ENCODE data around the gene MIS18BP1. TPM values are rescaled to one million over a fixed set of nuclear protein-coding genes. Genes with fewer than 3 reads are reported as not detected.

MIS18BP1 gene
- total and polyA plus RNA-seq, 2 experiments from 2014 or later, result 109 to 216 TPM

DNA sequence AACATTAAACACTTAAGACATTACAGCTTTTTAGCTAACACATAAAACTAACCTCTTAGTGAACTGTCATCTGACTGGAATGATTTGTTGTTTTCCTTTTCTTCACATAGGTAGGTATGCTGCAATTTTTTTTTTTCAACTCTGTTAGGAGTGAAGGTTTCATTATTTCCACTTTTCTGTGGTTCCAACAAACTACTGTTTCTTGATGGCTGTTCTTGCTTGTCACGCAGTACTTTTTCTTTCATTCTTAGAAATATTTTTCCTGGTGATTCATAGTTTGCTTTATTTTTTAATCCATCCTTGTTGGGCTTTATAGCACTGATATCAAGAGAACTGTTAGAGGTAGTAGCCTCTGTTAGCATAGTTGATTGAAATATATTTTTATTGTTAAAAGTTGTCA lies 6.3 kb downstream of the MIS18BP1 start (continued):
- TF ChIP-seq, protein P1, sequence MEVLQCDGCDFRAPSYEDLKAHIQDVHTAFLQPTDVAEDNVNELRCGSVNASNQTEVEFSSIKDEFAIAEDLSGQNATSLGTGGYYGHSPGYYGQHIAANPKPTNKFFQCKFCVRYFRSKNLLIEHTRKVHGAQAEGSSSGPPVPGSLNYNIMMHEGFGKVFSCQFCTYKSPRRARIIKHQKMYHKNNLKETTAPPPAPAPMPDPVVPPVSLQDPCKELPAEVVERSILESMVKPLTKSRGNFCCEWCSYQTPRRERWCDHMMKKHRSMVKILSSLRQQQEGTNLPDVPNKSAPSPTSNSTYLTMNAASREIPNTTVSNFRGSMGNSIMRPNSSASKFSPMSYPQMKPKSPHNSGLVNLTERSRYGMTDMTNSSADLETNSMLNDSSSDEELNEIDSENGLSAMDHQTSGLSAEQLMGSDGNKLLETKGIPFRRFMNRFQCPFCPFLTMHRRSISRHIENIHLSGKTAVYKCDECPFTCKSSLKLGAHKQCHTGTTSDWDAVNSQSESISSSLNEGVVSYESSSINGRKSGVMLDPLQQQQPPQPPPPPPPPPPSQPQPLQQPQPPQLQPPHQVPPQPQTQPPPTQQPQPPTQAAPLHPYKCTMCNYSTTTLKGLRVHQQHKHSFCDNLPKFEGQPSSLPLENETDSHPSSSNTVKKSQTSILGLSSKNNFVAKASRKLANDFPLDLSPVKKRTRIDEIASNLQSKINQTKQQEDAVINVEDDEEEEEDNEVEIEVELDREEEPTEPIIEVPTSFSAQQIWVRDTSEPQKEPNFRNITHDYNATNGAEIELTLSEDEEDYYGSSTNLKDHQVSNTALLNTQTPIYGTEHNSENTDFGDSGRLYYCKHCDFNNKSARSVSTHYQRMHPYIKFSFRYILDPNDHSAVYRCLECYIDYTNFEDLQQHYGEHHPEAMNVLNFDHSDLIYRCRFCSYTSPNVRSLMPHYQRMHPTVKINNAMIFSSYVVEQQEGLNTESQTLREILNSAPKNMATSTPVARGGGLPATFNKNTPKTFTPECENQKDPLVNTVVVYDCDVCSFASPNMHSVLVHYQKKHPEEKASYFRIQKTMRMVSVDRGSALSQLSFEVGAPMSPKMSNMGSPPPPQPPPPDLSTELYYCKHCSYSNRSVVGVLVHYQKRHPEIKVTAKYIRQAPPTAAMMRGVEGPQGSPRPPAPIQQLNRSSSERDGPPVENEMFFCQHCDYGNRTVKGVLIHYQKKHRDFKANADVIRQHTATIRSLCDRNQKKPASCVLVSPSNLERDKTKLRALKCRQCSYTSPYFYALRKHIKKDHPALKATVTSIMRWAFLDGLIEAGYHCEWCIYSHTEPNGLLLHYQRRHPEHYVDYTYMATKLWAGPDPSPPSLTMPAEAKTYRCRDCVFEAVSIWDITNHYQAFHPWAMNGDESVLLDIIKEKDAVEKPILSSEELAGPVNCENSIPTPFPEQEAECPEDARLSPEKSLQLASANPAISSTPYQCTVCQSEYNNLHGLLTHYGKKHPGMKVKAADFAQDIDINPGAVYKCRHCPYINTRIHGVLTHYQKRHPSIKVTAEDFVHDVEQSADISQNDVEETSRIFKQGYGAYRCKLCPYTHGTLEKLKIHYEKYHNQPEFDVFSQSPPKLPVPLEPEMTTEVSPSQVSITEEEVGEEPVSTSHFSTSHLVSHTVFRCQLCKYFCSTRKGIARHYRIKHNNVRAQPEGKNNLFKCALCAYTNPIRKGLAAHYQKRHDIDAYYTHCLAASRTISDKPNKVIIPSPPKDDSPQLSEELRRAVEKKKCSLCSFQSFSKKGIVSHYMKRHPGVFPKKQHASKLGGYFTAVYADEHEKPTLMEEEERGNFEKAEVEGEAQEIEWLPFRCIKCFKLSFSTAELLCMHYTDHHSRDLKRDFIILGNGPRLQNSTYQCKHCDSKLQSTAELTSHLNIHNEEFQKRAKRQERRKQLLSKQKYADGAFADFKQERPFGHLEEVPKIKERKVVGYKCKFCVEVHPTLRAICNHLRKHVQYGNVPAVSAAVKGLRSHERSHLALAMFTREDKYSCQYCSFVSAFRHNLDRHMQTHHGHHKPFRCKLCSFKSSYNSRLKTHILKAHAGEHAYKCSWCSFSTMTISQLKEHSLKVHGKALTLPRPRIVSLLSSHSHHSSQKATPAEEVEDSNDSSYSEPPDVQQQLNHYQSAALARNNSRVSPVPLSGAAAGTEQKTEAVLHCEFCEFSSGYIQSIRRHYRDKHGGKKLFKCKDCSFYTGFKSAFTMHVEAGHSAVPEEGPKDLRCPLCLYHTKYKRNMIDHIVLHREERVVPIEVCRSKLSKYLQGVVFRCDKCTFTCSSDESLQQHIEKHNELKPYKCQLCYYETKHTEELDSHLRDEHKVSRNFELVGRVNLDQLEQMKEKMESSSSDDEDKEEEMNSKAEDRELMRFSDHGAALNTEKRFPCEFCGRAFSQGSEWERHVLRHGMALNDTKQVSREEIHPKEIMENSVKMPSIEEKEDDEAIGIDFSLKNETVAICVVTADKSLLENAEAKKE (CRISPR knock-in tag; IDR thresholded peaks at IDR 0.05), result no peak
- TF ChIP-seq JUNB (IDR thresholded peaks at IDR 0.05; ENCODE audit: unreplicated experiment), result no peak

DNA sequence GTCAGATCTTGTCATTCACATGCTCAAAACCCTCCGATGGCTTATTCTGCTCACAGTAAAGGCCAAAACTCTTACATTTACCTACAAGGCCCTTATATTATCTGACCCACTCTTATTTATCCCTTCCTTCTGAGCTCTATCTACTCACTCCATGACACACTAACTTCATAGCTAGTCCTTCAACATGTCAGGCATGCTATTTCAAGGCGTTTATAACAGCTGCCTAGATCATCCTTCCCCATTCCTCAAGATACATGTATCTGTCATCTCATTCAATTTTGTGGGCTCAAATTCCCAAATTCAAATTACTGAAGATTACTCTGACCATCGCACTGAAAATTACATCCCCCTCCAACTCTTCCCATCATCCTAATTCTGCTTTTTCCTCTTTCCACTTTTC lies 6.9 kb downstream of the MIS18BP1 start:
- peaks cover 100% of the 10 kb centered on the region for H3K79me2 ChIP-seq (replicated peaks; ENCODE audit: insufficient read depth)
- no peaks in the 10 kb centered on the region for H3F3A ChIP-seq (replicated peaks; ENCODE audit: low read depth)
- H3K9me2 ChIP-seq (ENCODE audit: insufficient read depth), result no peaks in the 10 kb centered on the region
- DNase-seq (ENCODE audit: low spot score) (no peak), ATAC-seq (no peak)
- no peaks in the 10 kb centered on the region for H3K27me3 Mint-ChIP-seq (ENCODE audit: insufficient read depth, low read depth, poor library complexity)
- H3K36me3 Mint-ChIP-seq (ENCODE audit: low read depth), result peaks cover 7% of the 10 kb centered on the region; the same call in 2 of the 3 replicates
- H3K4me1 ChIP-seq (ENCODE audit: insufficient read depth), result peaks cover 4% of the 10 kb centered on the region
- H2AFZ ChIP-seq, result no peak overlapping the region
- H3K9me3 Mint-ChIP-seq, result no peaks in the 10 kb centered on the region
- H3K4me3 Mint-ChIP-seq, result no peak overlapping the region
- no peak overlapping the region for H3K4me2 ChIP-seq
- H3K4me3 ChIP-seq, result no peak overlapping the region
- H3K27ac Mint-ChIP-seq, result no peak overlapping the region
- H4K20me1 ChIP-seq (replicated peaks; ENCODE audit: insufficient read depth), result peaks cover 58% of the 10 kb centered on the region
- H3K27me3 ChIP-seq (ENCODE audit: insufficient read depth), result no peaks in the 10 kb centered on the region
- no peak overlapping the region for H3K27ac ChIP-seq (ENCODE audit: low read depth)
- peaks cover 7% of the 10 kb centered on the region; the same call in 1 of the 3 replicates for H3K4me1 Mint-ChIP-seq
- H3K36me3 ChIP-seq (ENCODE audit: insufficient read depth), result peaks cover 13% of the 10 kb centered on the region; the same call in 1 of the 2 replicates
- TF ChIP-seq EZH2 (IDR thresholded peaks at IDR 0.05; ENCODE audit: low read depth, unreplicated experiment), result no peak
- TF ChIP-seq ZNF331 (CRISPR knock-in tag; IDR thresholded peaks at IDR 0.05; ENCODE audit: low read depth), result no peak
- TF ChIP-seq, protein P2, sequence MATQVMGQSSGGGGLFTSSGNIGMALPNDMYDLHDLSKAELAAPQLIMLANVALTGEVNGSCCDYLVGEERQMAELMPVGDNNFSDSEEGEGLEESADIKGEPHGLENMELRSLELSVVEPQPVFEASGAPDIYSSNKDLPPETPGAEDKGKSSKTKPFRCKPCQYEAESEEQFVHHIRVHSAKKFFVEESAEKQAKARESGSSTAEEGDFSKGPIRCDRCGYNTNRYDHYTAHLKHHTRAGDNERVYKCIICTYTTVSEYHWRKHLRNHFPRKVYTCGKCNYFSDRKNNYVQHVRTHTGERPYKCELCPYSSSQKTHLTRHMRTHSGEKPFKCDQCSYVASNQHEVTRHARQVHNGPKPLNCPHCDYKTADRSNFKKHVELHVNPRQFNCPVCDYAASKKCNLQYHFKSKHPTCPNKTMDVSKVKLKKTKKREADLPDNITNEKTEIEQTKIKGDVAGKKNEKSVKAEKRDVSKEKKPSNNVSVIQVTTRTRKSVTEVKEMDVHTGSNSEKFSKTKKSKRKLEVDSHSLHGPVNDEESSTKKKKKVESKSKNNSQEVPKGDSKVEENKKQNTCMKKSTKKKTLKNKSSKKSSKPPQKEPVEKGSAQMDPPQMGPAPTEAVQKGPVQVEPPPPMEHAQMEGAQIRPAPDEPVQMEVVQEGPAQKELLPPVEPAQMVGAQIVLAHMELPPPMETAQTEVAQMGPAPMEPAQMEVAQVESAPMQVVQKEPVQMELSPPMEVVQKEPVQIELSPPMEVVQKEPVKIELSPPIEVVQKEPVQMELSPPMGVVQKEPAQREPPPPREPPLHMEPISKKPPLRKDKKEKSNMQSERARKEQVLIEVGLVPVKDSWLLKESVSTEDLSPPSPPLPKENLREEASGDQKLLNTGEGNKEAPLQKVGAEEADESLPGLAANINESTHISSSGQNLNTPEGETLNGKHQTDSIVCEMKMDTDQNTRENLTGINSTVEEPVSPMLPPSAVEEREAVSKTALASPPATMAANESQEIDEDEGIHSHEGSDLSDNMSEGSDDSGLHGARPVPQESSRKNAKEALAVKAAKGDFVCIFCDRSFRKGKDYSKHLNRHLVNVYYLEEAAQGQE (IDR thresholded peaks at IDR 0.05; ENCODE audit: unreplicated experiment), result no peak
- TF ChIP-seq CREB1 (CRISPR knock-in tag; IDR thresholded peaks at IDR 0.05; ENCODE audit: low read depth), result no peak
- TF ChIP-seq EZH2phosphoT487 (IDR thresholded peaks at IDR 0.05; ENCODE audit: unreplicated experiment), result no peak
- TF ChIP-seq, protein P3, sequence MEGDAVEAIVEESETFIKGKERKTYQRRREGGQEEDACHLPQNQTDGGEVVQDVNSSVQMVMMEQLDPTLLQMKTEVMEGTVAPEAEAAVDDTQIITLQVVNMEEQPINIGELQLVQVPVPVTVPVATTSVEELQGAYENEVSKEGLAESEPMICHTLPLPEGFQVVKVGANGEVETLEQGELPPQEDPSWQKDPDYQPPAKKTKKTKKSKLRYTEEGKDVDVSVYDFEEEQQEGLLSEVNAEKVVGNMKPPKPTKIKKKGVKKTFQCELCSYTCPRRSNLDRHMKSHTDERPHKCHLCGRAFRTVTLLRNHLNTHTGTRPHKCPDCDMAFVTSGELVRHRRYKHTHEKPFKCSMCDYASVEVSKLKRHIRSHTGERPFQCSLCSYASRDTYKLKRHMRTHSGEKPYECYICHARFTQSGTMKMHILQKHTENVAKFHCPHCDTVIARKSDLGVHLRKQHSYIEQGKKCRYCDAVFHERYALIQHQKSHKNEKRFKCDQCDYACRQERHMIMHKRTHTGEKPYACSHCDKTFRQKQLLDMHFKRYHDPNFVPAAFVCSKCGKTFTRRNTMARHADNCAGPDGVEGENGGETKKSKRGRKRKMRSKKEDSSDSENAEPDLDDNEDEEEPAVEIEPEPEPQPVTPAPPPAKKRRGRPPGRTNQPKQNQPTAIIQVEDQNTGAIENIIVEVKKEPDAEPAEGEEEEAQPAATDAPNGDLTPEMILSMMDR (conservative IDR thresholded peaks at IDR 0.05; ENCODE audit: low read depth in 2 of 2), result no peak

Measured in GM23338 (cell line).